Neural cell (in vitro differentiated cells): ENCODE data around the gene RBM20. TPM values are rescaled to one million over a fixed set of nuclear protein-coding genes. Genes with fewer than 3 reads are reported as not detected.

Experiments used
- H2AFZ ChIP-seq: fragments of 200-600, 300-800 bp; sonication (generic), shearing (Covaris generic); 2 replicates; pipeline ENCODE4 v1.6.0; 2014; ENCODE audit warnings: low read depth, mild to moderate bottlenecking, antibody characterized with exemption, low read length, moderate library complexity
- H3F3A ChIP-seq: fragments of 200-600 bp; shearing (Covaris generic); 2 replicates; pipeline ENCODE4 v1.6.1; 2016; ENCODE audit warnings: mild to moderate bottlenecking, moderate library complexity, mixed read lengths, antibody characterized with exemption, low read length; ENCODE audit not compliant: insufficient read depth, poor library complexity, severe bottlenecking
- H3K27ac ChIP-seq: fragments of 200-600, 300-800 bp; sonication (generic), shearing (Covaris generic); 2 replicates; pipeline ENCODE4 v1.5.1; 2014; ENCODE audit warnings: mild to moderate bottlenecking, low read length, moderate library complexity
- H3K27me3 ChIP-seq: fragments of 300-800, 200-600 bp; sonication (generic), shearing (Covaris generic); 2 replicates; pipeline ENCODE4 v1.6.0; 2014; ENCODE audit warnings: mild to moderate bottlenecking, low read depth, low read length, moderate library complexity; ENCODE audit not compliant: insufficient read depth
- H3K36me3 ChIP-seq: fragments of 300-800, 200-600 bp; sonication (generic), shearing (Covaris generic); 2 replicates; pipeline ENCODE4 v1.5.1; 2014; ENCODE audit warnings: mild to moderate bottlenecking, antibody characterized with exemption, low read length, moderate library complexity; ENCODE audit not compliant: insufficient read depth
- H3K4me2 ChIP-seq: fragments of 300-800, 200-600 bp; sonication (generic), shearing (Covaris generic); 2 replicates; pipeline ENCODE4 v1.6.0; 2014; ENCODE audit warnings: mild to moderate bottlenecking, low read length
- H3K4me3 ChIP-seq: fragments of 300-800, 200-600 bp; sonication (generic), shearing (Covaris generic); 2 replicates; pipeline ENCODE4 v1.5.1; 2014; ENCODE audit warnings: mild to moderate bottlenecking, low read length, moderate library complexity
- H3K79me2 ChIP-seq: fragments of 200-600 bp; shearing (Covaris generic); replicated peaks from 2 replicates; pipeline ENCODE4 v1.6.0; 2014; ENCODE audit warnings: mild to moderate bottlenecking, low read length, moderate library complexity; ENCODE audit not compliant: insufficient read depth
- H3K9ac ChIP-seq: fragments of 300-800, 200-600 bp; sonication (generic), shearing (Covaris generic); 2 replicates; pipeline ENCODE4 v1.6.1; 2016; ENCODE audit warnings: mild to moderate bottlenecking, low read length, mixed read lengths
- H3K9me2 ChIP-seq: fragments of 200-600 bp; shearing (Covaris generic); 2 replicates; pipeline ENCODE4 v1.6.1; 2016; ENCODE audit warnings: mild to moderate bottlenecking, low read length, mixed read lengths; ENCODE audit not compliant: insufficient read depth
- H3K9me3 ChIP-seq: fragments of 200-600, 300-800 bp; sonication (generic), shearing (Covaris generic); 2 replicates; pipeline ENCODE4 v1.6.1; 2016; ENCODE audit warnings: mild to moderate bottlenecking, mixed run types, low read length, moderate library complexity, mixed read lengths
- H4K20me1 ChIP-seq: fragments of 200-600 bp; shearing (Covaris generic); 2 replicates; pipeline ENCODE4 v1.6.1; 2016; ENCODE audit warnings: mild to moderate bottlenecking, mixed run types; ENCODE audit not compliant: insufficient read depth
- CTCF ChIP-seq: fragments of 450-650 bp; IDR thresholded peaks from 2 replicates; pipeline ENCODE4 v1.5.1; 2014; ENCODE audit warnings: antibody characterized with exemption, mild to moderate bottlenecking, moderate library complexity; ENCODE audit not compliant: poor library complexity, severe bottlenecking
- EP300 ChIP-seq: fragments of 450-650 bp; conservative IDR thresholded peaks from 2 replicates; pipeline ENCODE4 v1.6.1; 2014; ENCODE audit warnings: antibody characterized with exemption, mild to moderate bottlenecking, moderate library complexity; ENCODE audit not compliant: poor library complexity, severe bottlenecking
- EZH2 ChIP-seq: fragments of 200-600, 300-800 bp; shearing (Covaris generic), sonication (generic); IDR thresholded peaks from 2 replicates; pipeline ENCODE4 v1.6.1; 2014; ENCODE audit warnings: antibody characterized with exemption, low read length, borderline replicate concordance, mild to moderate bottlenecking; ENCODE audit not compliant: insufficient read depth, poor library complexity, severe bottlenecking
- MXI1 ChIP-seq: fragments of 450-650 bp; conservative IDR thresholded peaks from 2 replicates; pipeline ENCODE4 v1.6.1; 2014; ENCODE audit warnings: antibody characterized with exemption, mild to moderate bottlenecking; ENCODE audit not compliant: poor library complexity, severe bottlenecking
- POLR2AphosphoS5 ChIP-seq: IDR thresholded peaks from 2 replicates; pipeline ENCODE4 v1.6.1; 2012
- RAD21 ChIP-seq: fragments of 450-650 bp; conservative IDR thresholded peaks from 2 replicates; pipeline ENCODE4 v1.6.1; 2014; ENCODE audit warnings: antibody characterized with exemption, mild to moderate bottlenecking, moderate library complexity
- REST ChIP-seq: IDR thresholded peaks from 2 replicates; pipeline ENCODE4 v1.6.1; 2012; ENCODE audit warnings: borderline replicate concordance
- SMC3 ChIP-seq: fragments of 450-650 bp; conservative IDR thresholded peaks from 2 replicates; pipeline ENCODE4 v1.6.1; 2014; ENCODE audit warnings: antibody characterized with exemption, mild to moderate bottlenecking, moderate library complexity; ENCODE audit not compliant: poor library complexity
- TAF1 ChIP-seq: IDR thresholded peaks from 2 replicates; pipeline ENCODE4 v1.6.1; 2012; ENCODE audit warnings: low read depth
- polyA plus RNA-seq: library from polyadenylated mRNA; depleted of rRNA; stranded (reverse); fragments of >200 nt; gene quantifications from 2 replicates; pipeline ENCODE4 v1.2.3, GENCODE V29; 2014

The RBM20 gene
- polyA plus RNA-seq, 1 donor from 2014 or later, result 0.07 TPM

- no peaks in the 10 kb centered on the region for H3K36me3 ChIP-seq
- no peaks in the 10 kb centered on the region for H4K20me1 ChIP-seq
- H2AFZ ChIP-seq, result no peak overlapping the region
Observed at GRCh38 chr10:110746254-110746826, 102.2 kb downstream of the RBM20 start.

More at GRCh38 chr10:110746254-110746826, 102.2 kb downstream of the RBM20 start:
- H3K9ac ChIP-seq, result no peak overlapping the region
- no peak overlapping the region for H3K4me2 ChIP-seq
- no peaks in the 10 kb centered on the region for H3K9me2 ChIP-seq
- TF ChIP-seq EZH2 (no peak), SMC3 (peak; percentile 99), RAD21 (peak; percentile 98), EP300 (no peak), CTCF (peak; percentile 92), TAF1 (no peak), POLR2AphosphoS5 (no peak), MXI1 (no peak), REST (peak; percentile 76)
- no peaks in the 10 kb centered on the region for H3K79me2 ChIP-seq
- H3K9me3 ChIP-seq, result peaks cover 5% of the 10 kb centered on the region
- H3K27ac ChIP-seq, result no peak overlapping the region
- H3K27me3 ChIP-seq, result no peaks in the 10 kb centered on the region
- no peaks in the 10 kb centered on the region for H3F3A ChIP-seq
- H3K4me3 ChIP-seq, result no peak overlapping the region
